ENCODE measurements around the gene MAGI1.

GRCh38 chr3:65867463-65868210, 171.1 kb downstream of the MAGI1 start:
- no peak for TF ChIP-seq CTCF (conservative IDR thresholded peaks at IDR 0.05 in 1 of 2, IDR thresholded peaks at IDR 0.05 in 1 of 2; ENCODE audit: low read depth in 1 of 2, low read length in 2 of 2)
- TF ChIP-seq EZH2 (IDR thresholded peaks at IDR 0.05; ENCODE audit: low read length, missing control alignments): no peak
